Mesenchymal stem cell (in vitro differentiated cells and primary cell): Measurements from ENCODE around the gene FKBP1C.
"Not testable (repeated sequence)": the region's sequence is repeated elsewhere in the genome, so short reads cannot be mapped to it uniquely, and the experiment has no call there.

Experiments used
- DNase-seq: peaks from one replicate; pipeline ENCODE4 v3.0.0-alpha.2; 2013
- H2AFZ ChIP-seq: one replicate; pipeline ENCODE4 v1.6.1; 2013; ENCODE audit warnings: low read depth, mild to moderate bottlenecking, control low read depth, inconsistent platforms, low read length, moderate library complexity
- H2AK5ac ChIP-seq: 2 replicates; pipeline ENCODE4 v1.6.1; 2013; ENCODE audit warnings: low read length, moderate library complexity, mild to moderate bottlenecking, inconsistent platforms; ENCODE audit not compliant: severe bottlenecking
- H2BK120ac ChIP-seq: one replicate; pipeline ENCODE4 v1.6.1; 2013; ENCODE audit warnings: low read depth, mild to moderate bottlenecking, inconsistent platforms, low read length, moderate library complexity
- H2BK12ac ChIP-seq, 2 experiments: one replicate each; pipeline ENCODE4 v1.6.1; 2013; ENCODE audit warnings: inconsistent platforms in 2 of 2, low read length in 2 of 2, mild to moderate bottlenecking in 2 of 2, moderate library complexity in 2 of 2, control low read depth in 1 of 2
- H2BK15ac ChIP-seq: one replicate; pipeline ENCODE4 v1.6.1; 2013; ENCODE audit warnings: mild to moderate bottlenecking, low read depth, inconsistent platforms; ENCODE audit not compliant: poor library complexity, severe bottlenecking
- H2BK5ac ChIP-seq: 2 replicates; pipeline ENCODE4 v1.6.1; 2013; ENCODE audit warnings: low read depth, mild to moderate bottlenecking, low read length, control low read depth, inconsistent platforms; ENCODE audit not compliant: poor library complexity, severe bottlenecking
- H3K14ac ChIP-seq, 2 experiments: one replicate each; pipeline ENCODE4 v1.6.1; 2013; ENCODE audit warnings: inconsistent platforms in 2 of 2, low read length in 2 of 2, control low read depth in 1 of 2, mild to moderate bottlenecking in 1 of 2, moderate library complexity in 1 of 2
- H3K18ac ChIP-seq, 2 experiments: one replicate each; pipeline ENCODE4 v1.6.1; 2013; ENCODE audit warnings: inconsistent platforms in 2 of 2, low read length in 2 of 2, control low read depth in 1 of 2, low read depth in 1 of 2, mild to moderate bottlenecking in 1 of 2
- H3K23ac ChIP-seq, 2 experiments: one replicate each; pipeline ENCODE4 v1.6.1; 2013; ENCODE audit warnings: inconsistent platforms in 2 of 2, low read length in 2 of 2, mild to moderate bottlenecking in 2 of 2, moderate library complexity in 2 of 2, control low read depth in 1 of 2
- H3K27ac ChIP-seq: 2 replicates; pipeline ENCODE4 v1.5.1; 2013; ENCODE audit warnings: mild to moderate bottlenecking, moderate library complexity, low read length, control low read depth, inconsistent platforms; ENCODE audit not compliant: poor library complexity, severe bottlenecking
- H3K27me3 ChIP-seq, 2 experiments: 2 replicates each; pipeline versions ENCODE4 v1.6.1 to v1.7.0; 2013; ENCODE audit warnings: low read length in 2 of 2, mild to moderate bottlenecking in 2 of 2, moderate library complexity in 2 of 2, control low read depth in 1 of 2, inconsistent platforms in 1 of 2; ENCODE audit not compliant: control insufficient read depth in 1 of 2, insufficient read depth in 1 of 2
- H3K36me3 ChIP-seq, 2 experiments: 2 replicates each; pipeline versions ENCODE4 v1.6.1 to v1.7.0; 2013; ENCODE audit warnings: low read length in 2 of 2, control low read depth in 1 of 2, inconsistent platforms in 1 of 2, low read depth in 1 of 2, mild to moderate bottlenecking in 1 of 2; ENCODE audit not compliant: insufficient read depth in 2 of 2, control insufficient read depth in 1 of 2
- H3K4ac ChIP-seq, 2 experiments: one replicate each; pipeline ENCODE4 v1.6.1; 2013; ENCODE audit warnings: inconsistent platforms in 2 of 2, low read length in 2 of 2, mild to moderate bottlenecking in 2 of 2, moderate library complexity in 2 of 2, control low read depth in 1 of 2, low read depth in 1 of 2
- H3K4me1 ChIP-seq: 2 replicates; pipeline ENCODE4 v1.6.1; 2013; ENCODE audit warnings: low read depth, low read length, control low read depth; ENCODE audit not compliant: control insufficient read depth, insufficient read depth
- H3K4me2 ChIP-seq: 2 replicates; pipeline ENCODE4 v1.6.1; 2013; ENCODE audit warnings: low read length, mild to moderate bottlenecking, inconsistent platforms; ENCODE audit not compliant: poor library complexity, severe bottlenecking
- H3K4me3 ChIP-seq, 2 experiments: 2 replicates each; pipeline versions ENCODE4 v1.5.1 to v1.7.0; 2013; ENCODE audit warnings: low read length in 2 of 2, mild to moderate bottlenecking in 2 of 2, control low read depth in 1 of 2, low read depth in 1 of 2; ENCODE audit not compliant: insufficient read depth in 1 of 2
- H3K79me1 ChIP-seq: replicated peaks from 2 replicates; pipeline ENCODE4 v1.6.1; 2013; ENCODE audit warnings: mild to moderate bottlenecking, control low read depth, low read length, inconsistent platforms; ENCODE audit not compliant: poor library complexity, severe bottlenecking
- H3K9ac ChIP-seq: 2 replicates; pipeline ENCODE4 v1.7.0; 2013; ENCODE audit warnings: mild to moderate bottlenecking, low read length, moderate library complexity
- H3K9me3 ChIP-seq: 2 replicates; pipeline ENCODE4 v1.7.0; 2013; ENCODE audit warnings: mild to moderate bottlenecking, low read length; ENCODE audit not compliant: control insufficient read depth
- H4K8ac ChIP-seq: one replicate; pipeline ENCODE4 v1.6.1; 2013; ENCODE audit warnings: inconsistent platforms, mild to moderate bottlenecking, low read length, moderate library complexity
- H4K91ac ChIP-seq: one replicate; pipeline ENCODE4 v1.6.1; 2013; ENCODE audit warnings: mild to moderate bottlenecking, low read length, inconsistent platforms
- WGBS: methylation state at CpG from one replicate; pipeline ENCODE4 v1.1.7; 2013; ENCODE audit warnings: mixed read lengths; 5-methylcytosine and 5-hydroxymethylcytosine counted together

Gene FKBP1C

DNA sequence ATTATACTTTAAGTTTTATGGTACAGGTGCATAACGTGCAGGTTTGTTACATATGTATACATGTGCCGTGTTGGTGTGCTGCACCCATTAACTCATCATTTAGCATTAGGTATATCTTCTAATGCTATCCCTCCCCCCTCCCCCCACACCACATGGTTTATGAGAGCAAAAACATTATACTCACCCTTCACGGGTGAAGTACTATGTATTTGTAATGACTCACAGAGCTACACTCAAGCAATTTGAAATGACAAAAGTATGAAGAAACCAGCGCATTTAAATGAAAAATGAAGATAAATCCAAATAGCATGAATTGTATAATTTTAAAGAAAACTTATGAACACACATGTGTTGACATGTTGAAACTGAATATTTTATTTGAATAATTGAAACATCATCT, 14.7 kb downstream of the FKBP1C start:
- H2BK12ac ChIP-seq, H3K4me2 ChIP-seq: not testable (repeated sequence)

DNA sequence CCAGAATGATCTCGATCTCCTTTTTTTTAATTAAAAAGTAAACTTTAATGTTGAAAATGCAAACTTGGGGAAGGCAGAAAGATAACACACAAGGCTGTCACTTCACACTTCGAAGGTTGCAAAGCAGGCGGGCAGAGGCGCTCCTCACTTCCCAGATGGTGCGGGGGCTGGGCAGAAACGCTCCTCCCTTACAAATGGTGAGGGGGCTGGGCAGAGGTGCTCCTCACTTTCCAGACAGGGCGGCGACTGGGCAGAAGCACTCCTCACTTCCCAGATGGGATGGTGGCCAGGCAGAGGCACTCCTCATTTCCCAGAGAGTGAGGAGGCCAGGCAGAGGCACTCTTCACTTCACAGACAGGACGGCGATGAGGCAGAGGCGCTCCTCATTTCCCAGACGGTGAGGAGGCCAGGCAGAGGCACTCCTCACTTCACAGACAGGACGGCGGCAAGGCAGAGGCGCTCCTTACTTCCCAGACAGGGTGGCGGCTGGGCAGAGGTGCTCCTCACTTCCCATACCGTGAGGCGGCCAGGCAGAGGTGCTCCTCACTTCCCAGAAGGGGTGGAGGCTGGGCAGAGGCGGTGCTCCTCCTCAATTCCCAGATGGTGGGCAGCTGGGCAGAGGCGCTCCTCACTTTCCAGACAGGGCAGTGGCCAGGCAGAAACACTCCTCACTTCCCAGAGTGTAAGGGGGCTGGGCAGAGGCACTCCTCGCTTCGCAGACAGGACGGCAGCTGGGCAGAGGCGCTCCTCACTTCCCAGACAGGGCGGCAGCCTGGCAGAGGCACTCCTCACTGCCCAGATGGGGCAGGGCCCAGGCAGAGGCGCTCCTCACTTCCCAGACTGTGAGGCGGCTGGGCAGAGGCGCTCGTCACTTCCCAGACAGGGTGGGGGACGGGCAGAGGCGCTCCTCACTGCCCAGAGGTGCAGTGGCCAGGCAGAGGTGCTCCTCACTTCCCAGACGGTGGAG, 16.9 kb downstream of the FKBP1C start:
- 90% methylated on average over 30 of the region's 32 CpGs for WGBS
- not testable (repeated sequence) for H3K79me1 ChIP-seq, H3K4me1 ChIP-seq, H2BK120ac ChIP-seq, H3K27ac ChIP-seq, H3K27me3 ChIP-seq, H3K4me2 ChIP-seq, H3K4me3 ChIP-seq, H3K36me3 ChIP-seq, H2BK15ac ChIP-seq, H3K4ac ChIP-seq, H2BK5ac ChIP-seq, DNase-seq, H4K8ac ChIP-seq, H4K91ac ChIP-seq, H3K9ac ChIP-seq, H3K18ac ChIP-seq, H2AFZ ChIP-seq, H3K23ac ChIP-seq, H3K9me3 ChIP-seq, H2AK5ac ChIP-seq, H3K14ac ChIP-seq, H2BK12ac ChIP-seq

More for the DNA sequence above, 14.7 kb downstream of the FKBP1C start:
- not testable (repeated sequence) for H4K91ac ChIP-seq, H3K18ac ChIP-seq, H3K4ac ChIP-seq, H4K8ac ChIP-seq, H3K23ac ChIP-seq, H3K27me3 ChIP-seq, H2BK5ac ChIP-seq, H3K4me3 ChIP-seq, H2AK5ac ChIP-seq, H3K14ac ChIP-seq, H3K27ac ChIP-seq, H3K79me1 ChIP-seq, H3K36me3 ChIP-seq, DNase-seq, H2BK15ac ChIP-seq, H2BK120ac ChIP-seq, H3K9me3 ChIP-seq, H3K4me1 ChIP-seq, H3K9ac ChIP-seq, H2AFZ ChIP-seq
- WGBS, result 40% methylated on average over 1 of the region's 4 CpGs

DNA sequence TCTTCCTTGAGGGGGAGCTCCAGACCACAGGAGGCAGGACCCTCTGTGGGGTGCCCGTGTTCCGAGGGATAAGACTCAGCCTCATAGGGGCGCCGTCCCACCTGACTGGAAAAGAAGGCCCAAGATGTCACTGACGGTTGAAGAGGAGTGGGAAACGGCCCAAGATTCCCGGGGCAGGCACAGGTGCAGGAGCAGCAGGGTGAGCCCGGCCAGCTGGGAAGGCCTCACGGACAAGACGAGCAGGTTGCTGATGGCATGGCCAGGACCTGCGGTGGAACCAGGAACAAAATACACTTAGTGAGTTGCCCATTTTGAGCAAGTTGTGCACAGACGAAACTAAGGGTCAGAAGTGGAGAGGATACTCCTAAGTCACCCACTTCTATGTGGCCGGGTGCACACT, 18.8 kb downstream of the FKBP1C start:
- H2BK12ac ChIP-seq, H3K18ac ChIP-seq, H3K4me2 ChIP-seq, H2BK120ac ChIP-seq, H3K27me3 ChIP-seq, H3K14ac ChIP-seq, H2BK15ac ChIP-seq, DNase-seq, H3K4me3 ChIP-seq, H3K23ac ChIP-seq, H3K4ac ChIP-seq, H3K9ac ChIP-seq, H2AFZ ChIP-seq, H3K36me3 ChIP-seq, H4K8ac ChIP-seq, H4K91ac ChIP-seq, H3K79me1 ChIP-seq, H2AK5ac ChIP-seq, H2BK5ac ChIP-seq, H3K4me1 ChIP-seq, H3K9me3 ChIP-seq, H3K27ac ChIP-seq: not testable (repeated sequence)
- 77% methylated on average over 9 of the region's 13 CpGs for WGBS

DNA sequence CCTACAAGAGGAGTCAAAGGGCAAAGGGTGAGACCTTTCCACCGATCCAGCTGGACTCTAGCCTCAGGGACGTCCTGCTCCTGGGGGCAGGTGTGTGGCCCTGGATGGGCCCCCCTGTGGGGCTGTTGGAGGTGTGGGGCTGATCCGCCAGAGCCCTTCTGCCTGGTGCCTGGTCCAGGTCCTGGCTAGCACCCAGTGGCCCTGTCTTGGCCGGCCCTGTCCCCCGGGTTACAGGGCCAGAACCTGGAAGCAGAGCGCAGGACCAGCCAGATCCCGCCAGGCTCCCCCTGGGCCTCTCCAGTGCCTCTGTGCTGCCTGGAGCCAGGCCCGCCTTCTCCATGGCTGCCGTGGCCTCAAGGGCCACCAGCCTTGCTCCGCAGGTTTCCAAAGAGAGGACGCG, 19.2 kb downstream of the FKBP1C start:
- not testable (repeated sequence) for H3K27me3 ChIP-seq

More for the DNA sequence above, 19.2 kb downstream of the FKBP1C start:
- H3K14ac ChIP-seq, H2BK12ac ChIP-seq, H2BK15ac ChIP-seq, H3K4me2 ChIP-seq, H3K9ac ChIP-seq, H3K23ac ChIP-seq, H2BK120ac ChIP-seq, H3K36me3 ChIP-seq, H3K18ac ChIP-seq, H3K4me1 ChIP-seq, H2AK5ac ChIP-seq, H2BK5ac ChIP-seq, H4K8ac ChIP-seq, H3K4ac ChIP-seq, H3K4me3 ChIP-seq, H2AFZ ChIP-seq, H3K79me1 ChIP-seq, H3K27ac ChIP-seq, H4K91ac ChIP-seq, DNase-seq, H3K9me3 ChIP-seq: not testable (repeated sequence)
- WGBS, result 74% methylated on average over 6 of the region's 12 CpGs
